Activated CD4-positive, CD25-positive, alpha-beta regulatory T cell (primary cell): ENCODE data around the gene CDH4.

ENCODE experiments used
- DNase-seq, 4 experiments: peaks; one replicate each; lab custom pipeline; 2025; lab: John Stamatoyannopoulos, UW

CDH4 gene

GRCh38 chr20:61493798-61494305, 241.8 kb downstream of the CDH4 start:
- no peak for DNase-seq

- no peak for DNase-seq
These were observed 242.9 kb downstream of the CDH4 start for GRCh38 chr20:61494763-61495575.

GRCh38 chr20:61497029-61497627, 245.1 kb downstream of the CDH4 start:
- no peak for DNase-seq

GRCh38 chr20:61499859-61500554, 247.9 kb downstream of the CDH4 start:
- DNase-seq = no peak

GRCh38 chr20:61500791-61501321, 248.8 kb downstream of the CDH4 start:
- DNase-seq = no peak

GRCh38 chr20:61502433-61502832, 250.4 kb downstream of the CDH4 start:
- DNase-seq = no peak

- DNase-seq = no peak
These were observed 251.0 kb downstream of the CDH4 start for GRCh38 chr20:61503106-61503505.

GRCh38 chr20:61505508-61505907, 253.4 kb downstream of the CDH4 start:
- no peak for DNase-seq

- DNase-seq = no peak
These were observed 255.7 kb downstream of the CDH4 start for GRCh38 chr20:61507778-61508177.

- DNase-seq = no peak
These were observed 256.4 kb downstream of the CDH4 start for GRCh38 chr20:61508301-61509096.

- no peak for DNase-seq
These were observed 258.8 kb downstream of the CDH4 start for GRCh38 chr20:61510778-61511330.

- no peak for DNase-seq
These were observed 260.4 kb downstream of the CDH4 start for GRCh38 chr20:61512475-61512874.

- DNase-seq = no peak
These were observed 261.3 kb downstream of the CDH4 start for GRCh38 chr20:61513124-61514017.

GRCh38 chr20:61514018-61514365, 261.9 kb downstream of the CDH4 start:
- no peak for DNase-seq

- DNase-seq = no peak
These were observed 262.3 kb downstream of the CDH4 start for GRCh38 chr20:61514396-61514795.

- DNase-seq = no peak
These were observed 262.9 kb downstream of the CDH4 start for GRCh38 chr20:61514805-61515505.

GRCh38 chr20:61515922-61516321, 263.9 kb downstream of the CDH4 start:
- DNase-seq = no peak

- no peak for DNase-seq
These were observed 264.5 kb downstream of the CDH4 start for GRCh38 chr20:61516346-61517208.

- no peak for DNase-seq
These were observed 265.4 kb downstream of the CDH4 start for GRCh38 chr20:61517419-61517818.
